HCT116 (cell line): ENCODE measurements around the gene PARP8. TPM values are rescaled to one million over a fixed set of nuclear protein-coding genes. Genes with fewer than 3 reads are reported as not detected.

Experiments
- ATAC-seq: fragments of 200-7000 bp; cut with Tn5 transposase; 2 replicates; pipeline ENCODE4 v1.9.1; 2020; ENCODE audit warnings: mild to moderate bottlenecking, moderate library complexity
- BruUV-seq: library from RNA; stranded (reverse); fragments of 400-500 nt; replicated peaks from 2 replicates; lab custom pipeline; 2021; lab: Mats Ljungman, UMichigan
- CTCF ChIA-PET: fragments of 300-600 bp; sonication (Branson Sonifier 250); formaldehyde crosslinking; loops from one replicate; lab custom pipeline; 2021; ENCODE audit warnings: antibody characterized with exemption; lab: Charles Lee
- POLR2A ChIA-PET: fragments of 300-600, 350-600 bp; sonication (Branson Sonifier 250); formaldehyde crosslinking; loops from one replicate; lab custom pipeline; 2021; ENCODE audit warnings: antibody characterized with exemption; lab: Charles Lee
- RAD21 ChIA-PET, 2 experiments: fragments of 300-600 bp; sonication (Branson Sonifier 250); formaldehyde crosslinking; loops; one replicate each; lab custom pipeline; 2023; ENCODE audit warnings: low total read pairs in 2 of 2; ENCODE audit not compliant: uncharacterized antibody in 2 of 2, unreplicated experiment in 2 of 2, low non-redundant PET in 1 of 2; lab: Charles Lee
- DNase-seq: peaks from one replicate; pipeline ENCODE4 v3.0.0-alpha.2; 2010; ENCODE audit warnings: low read depth, low spot score
- H2AFZ ChIP-seq: fragments of 200-600 bp; shearing (Covaris generic), sonication (generic); 2 replicates; pipeline ENCODE4 v1.6.1; 2017; ENCODE audit warnings: low read depth, mixed run types, mixed read lengths, antibody characterized with exemption, low read length; ENCODE audit not compliant: poor library complexity, severe bottlenecking
- H3K27ac ChIP-seq: 2 replicates; pipeline ENCODE4 v1.5.1; 2012; ENCODE audit warnings: low read depth, low read length
- H3K27me3 ChIP-seq: fragments of 200-600 bp; sonication (generic); 2 replicates; pipeline ENCODE4 v1.6.1; 2016; ENCODE audit warnings: mixed run types, low read length, mixed read lengths; ENCODE audit not compliant: insufficient read depth
- H3K36me3 ChIP-seq, 2 experiments: fragments of 200-500 bp in 1 of 2; fragments of 200-600 bp in 1 of 2; sonication (Bioruptor generic) in 1 of 2; sonication (generic) in 1 of 2; 2 replicates each; pipeline versions ENCODE4 v1.5.1 to v1.6.1; 2014 to 2016; ENCODE audit warnings: low read length in 2 of 2, inconsistent platforms in 1 of 2, mixed read lengths in 1 of 2, mixed run types in 1 of 2; ENCODE audit not compliant: insufficient read depth in 2 of 2, control insufficient read depth in 1 of 2
- H3K4me1 ChIP-seq, 2 experiments: fragments of 200-600 bp in 1 of 2; sonication (generic) in 1 of 2; 2 replicates each; pipeline versions ENCODE4 v1.5.1 to v1.6.1; 2012 to 2017; ENCODE audit warnings: low read length in 2 of 2, inconsistent platforms in 1 of 2, mild to moderate bottlenecking in 1 of 2, mixed read lengths in 1 of 2, mixed run types in 1 of 2, moderate library complexity in 1 of 2; ENCODE audit not compliant: insufficient read depth in 2 of 2, control insufficient read depth in 1 of 2
- H3K4me2 ChIP-seq: fragments of 200-600 bp; sonication (generic); 2 replicates; pipeline ENCODE4 v1.6.1; 2017; ENCODE audit warnings: mixed run types, low read length, mixed read lengths
- H3K4me3 ChIP-seq, 2 experiments: fragments of 200-600 bp in 1 of 2; sonication (generic) in 1 of 2; replicated peaks in 1 of 2; 2 replicates each; pipeline ENCODE4 v1.5.1; 2011 to 2016; ENCODE audit warnings: low read length in 2 of 2, control low read depth in 1 of 2, low read depth in 1 of 2, mild to moderate bottlenecking in 1 of 2, mixed read lengths in 1 of 2, mixed run types in 1 of 2
- H3K79me2 ChIP-seq: fragments of 200-600 bp; sonication (generic); 2 replicates; pipeline ENCODE4 v1.6.1; 2017; ENCODE audit warnings: mild to moderate bottlenecking, mixed run types, low read length, moderate library complexity, mixed read lengths; ENCODE audit not compliant: insufficient read depth
- H3K9ac ChIP-seq: fragments of 200-600 bp; sonication (generic); 2 replicates; pipeline ENCODE4 v1.6.1; 2016; ENCODE audit warnings: low read length, mixed read lengths
- H3K9me2 ChIP-seq: fragments of 200-600 bp; sonication (generic), shearing (Covaris generic); 2 replicates; pipeline ENCODE4 v1.6.1; 2017; ENCODE audit warnings: mixed run types, mild to moderate bottlenecking, moderate library complexity; ENCODE audit not compliant: insufficient read depth
- H3K9me3 ChIP-seq, 2 experiments: fragments of 200-500 bp in 1 of 2; fragments of 200-600 bp in 1 of 2; sonication (Bioruptor generic) in 1 of 2; sonication (generic) in 1 of 2; 2 replicates each; pipeline ENCODE4 v1.6.1; 2014 to 2017; ENCODE audit warnings: low read length in 2 of 2, mixed read lengths in 2 of 2, inconsistent platforms in 1 of 2, low read depth in 1 of 2, mild to moderate bottlenecking in 1 of 2, mixed run types in 1 of 2, moderate library complexity in 1 of 2; ENCODE audit not compliant: control insufficient read depth in 1 of 2, insufficient read depth in 1 of 2
- H4K20me1 ChIP-seq: fragments of 200-600 bp; sonication (generic), shearing (Covaris generic); 2 replicates; pipeline ENCODE4 v1.6.1; 2017; ENCODE audit warnings: mixed run types, mild to moderate bottlenecking, moderate library complexity; ENCODE audit not compliant: insufficient read depth
- CBX3 ChIP-seq: IDR thresholded peaks from 2 replicates; pipeline ENCODE4 v1.6.1; 2012; ENCODE audit warnings: low read depth
- CEBPB ChIP-seq: IDR thresholded peaks from 2 replicates; pipeline ENCODE4 v1.6.1; 2012; ENCODE audit warnings: low read depth
- EZH2 ChIP-seq: fragments of 200-600 bp; sonication (generic); IDR thresholded peaks from 2 replicates; pipeline ENCODE4 v1.6.1; 2017; ENCODE audit warnings: antibody characterized with exemption, mixed run types
- FOSL1 ChIP-seq: IDR thresholded peaks from 2 replicates; pipeline ENCODE4 v1.6.1; 2012; ENCODE audit warnings: low read depth
- JUND ChIP-seq: IDR thresholded peaks from 2 replicates; pipeline ENCODE4 v1.6.1; 2012
- POLR2A ChIP-seq: IDR thresholded peaks from 2 replicates; pipeline ENCODE4 v1.7.0; 2011; ENCODE audit warnings: borderline replicate concordance; ENCODE audit not compliant: insufficient read depth, insufficient read length; ENCODE audit errors: extremely low read depth
- POLR2AphosphoS5 ChIP-seq: IDR thresholded peaks from 2 replicates; pipeline ENCODE4 v1.6.1; 2011; ENCODE audit warnings: mild to moderate bottlenecking, low read depth, low read length, moderate library complexity
- RAD21 ChIP-seq: IDR thresholded peaks from 2 replicates; pipeline ENCODE4 v1.6.1; 2012; ENCODE audit warnings: low read depth, mild to moderate bottlenecking
- SIN3A ChIP-seq: IDR thresholded peaks from 2 replicates; pipeline ENCODE4 v1.6.1; 2012; ENCODE audit warnings: low read depth
- SRF ChIP-seq: IDR thresholded peaks from 2 replicates; pipeline ENCODE4 v1.6.1; 2012; ENCODE audit warnings: low read depth
- ZBTB33 ChIP-seq: IDR thresholded peaks from 2 replicates; pipeline ENCODE4 v1.6.1; 2011; ENCODE audit warnings: mild to moderate bottlenecking, low read length, moderate library complexity; ENCODE audit not compliant: insufficient replicate concordance; ENCODE audit errors: extremely low read depth
- ZFX ChIP-seq: fragments of 450-650 bp; IDR thresholded peaks from 2 replicates; pipeline ENCODE4 v1.6.1; 2017
- ZNF274 ChIP-seq: fragments of 200-500 bp; sonication (Bioruptor generic); IDR thresholded peaks from 2 replicates; pipeline ENCODE4 v1.6.1; 2014; ENCODE audit warnings: mild to moderate bottlenecking, low read depth, low read length, inconsistent platforms
- intact Hi-C: fragments of 100-400 bp; cut with micrococcal nuclease; formaldehyde crosslinking; loops from 2 replicates; pipeline ENCODE4 v1.10.0; 2022
- total RNA-seq: library from RNA; stranded (reverse); gene quantifications from one replicate; pipeline ENCODE4 v1.2.1, GENCODE V29; 2021; ENCODE audit not compliant: unreplicated experiment

The PARP8 gene
- total RNA-seq, 1 experiment from 2014 or later, result 19.0 TPM

DNA sequence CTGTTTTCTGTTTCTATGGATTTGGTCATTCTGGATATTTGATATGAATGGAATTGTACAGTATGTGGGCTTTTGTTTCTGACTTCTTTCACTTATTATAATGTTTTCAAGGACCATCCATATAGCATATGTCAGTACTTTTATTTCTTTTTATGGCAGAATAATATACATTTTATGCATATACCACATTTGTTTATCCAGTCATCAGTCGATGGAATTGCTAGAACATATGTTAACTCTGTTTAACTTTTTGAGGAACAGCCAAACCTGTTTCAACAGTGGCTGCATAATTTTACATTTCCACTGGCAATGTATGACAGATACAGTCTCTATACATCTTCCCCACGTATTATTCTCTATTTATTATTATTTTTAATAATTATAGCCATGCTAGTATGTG, 131.6 kb downstream of the PARP8 start:
- ATAC-seq (no peak), DNase-seq (no peak)
- no peak overlapping the region for H3K4me3 ChIP-seq
- ChIA-PET POLR2A (no interaction called here), CTCF (no interaction called here), RAD21 (no interaction called here)
- no peak overlapping the region for H3K4me2 ChIP-seq
- H3K9me3 ChIP-seq, result peaks cover 0 to 2% of the 10 kb centered on the region in 2 experiments; a peak in 1 of 4 replicates
- H2AFZ ChIP-seq, result no peak overlapping the region
- intact Hi-C loops, result no loop called here
- H3K27ac ChIP-seq, result no peak overlapping the region
- H3K36me3 ChIP-seq, result no peaks in the 10 kb centered on the region
- H3K9ac ChIP-seq, result no peak overlapping the region
- no peaks in the 10 kb centered on the region for H3K27me3 ChIP-seq
- TF ChIP-seq POLR2A, result no peak
- TF ChIP-seq EZH2, result no peak
- no peaks in the 10 kb centered on the region for H3K79me2 ChIP-seq
- no peaks in the 10 kb centered on the region for H3K4me1 ChIP-seq
- no peaks in the 10 kb centered on the region for H4K20me1 ChIP-seq
- H3K9me2 ChIP-seq, result no peaks in the 10 kb centered on the region
- no TSS peak for BruUV-seq

- intact Hi-C loops, result no loop called here
- H3K79me2 ChIP-seq, result no peaks in the 10 kb centered on the region
- no peak overlapping the region for H3K9ac ChIP-seq
- CTCF ChIA-PET, result no interaction called here
- TF ChIP-seq JUND (no peak), ZNF274 (no peak), RAD21 (no peak), SRF (no peak), CEBPB (no peak), POLR2A (no peak), ZBTB33 (no peak), FOSL1 (no peak), ZFX (no peak), CBX3 (no peak), SIN3A (no peak), POLR2AphosphoS5 (no peak), EZH2 (no peak)
- no peak overlapping the region for H2AFZ ChIP-seq
- H3K9me2 ChIP-seq, result no peaks in the 10 kb centered on the region
- BruUV-seq, result no TSS peak
- H4K20me1 ChIP-seq, result no peaks in the 10 kb centered on the region
- RAD21 ChIA-PET, result no interaction called here
- H3K36me3 ChIP-seq, result no peaks in the 10 kb centered on the region
- H3K9me3 ChIP-seq, result peaks cover 0 to 4% of the 10 kb centered on the region in 2 experiments; a peak in 1 of 4 replicates
- no peaks in the 10 kb centered on the region for H3K27me3 ChIP-seq
- no peak for ATAC-seq
- no peak for DNase-seq
- H3K4me1 ChIP-seq, result no peaks in the 10 kb centered on the region
- no peak overlapping the region for H3K4me2 ChIP-seq
- H3K4me3 ChIP-seq, result no peak overlapping the region
- POLR2A ChIA-PET, result no interaction called here
- no peak overlapping the region for H3K27ac ChIP-seq
These were observed 133.2 kb downstream of the PARP8 start for GRCh38 chr5:50799596-50799995.
